WTC11 (cell line): ENCODE measurements around the gene CFAP90. TPM values are rescaled to one million over a fixed set of nuclear protein-coding genes. Genes with fewer than 3 reads are reported as not detected.

Experiments
- ATAC-seq: fragments of 200-7000 bp; cut with Tn5 transposase; 2 replicates; pipeline ENCODE4 v1.10.0; 2021; ENCODE audit warnings: mild to moderate bottlenecking, moderate library complexity
- CTCF ChIA-PET: fragments of 300-600 bp; sonication (Branson Sonifier 250); formaldehyde crosslinking; loops from one replicate; lab custom pipeline; 2021; ENCODE audit warnings: antibody characterized with exemption; lab: Charles Lee
- POLR2A ChIA-PET: fragments of 350-600 bp; sonication (Branson Sonifier 250); formaldehyde crosslinking; loops from one replicate; lab custom pipeline; 2021; ENCODE audit warnings: antibody characterized with exemption; lab: Charles Lee
- DNase-seq: peaks from one replicate; pipeline ENCODE4 v3.0.0; 2021; ENCODE audit warnings: low spot score
- H3K27ac Mint-ChIP-seq: 2 replicates; pipeline ENCODE4 v1.8.0; 2021; ENCODE audit warnings: mixed read lengths
- H3K27me3 Mint-ChIP-seq: 2 replicates; pipeline ENCODE4 v1.8.0; 2021; ENCODE audit warnings: low read depth, mild to moderate bottlenecking, moderate library complexity, mixed read lengths
- H3K36me3 Mint-ChIP-seq: 2 replicates; pipeline ENCODE4 v1.8.0; 2021; ENCODE audit warnings: mixed read lengths
- H3K4me1 Mint-ChIP-seq: 2 replicates; pipeline ENCODE4 v1.8.0; 2022; ENCODE audit warnings: mixed read lengths
- H3K4me3 Mint-ChIP-seq: 2 replicates; pipeline ENCODE4 v1.8.0; 2021; ENCODE audit warnings: mild to moderate bottlenecking, moderate library complexity, mixed read lengths
- H3K9me3 Mint-ChIP-seq: 2 replicates; pipeline ENCODE4 v1.8.0; 2021; ENCODE audit warnings: mixed read lengths
- AR ChIP-seq: fragments of 250-450 bp; sonication (Bioruptor Pico); IDR thresholded peaks from 2 replicates; pipeline ENCODE4 v1.9.0; 2021; ENCODE audit warnings: mild to moderate bottlenecking
- ETV6 ChIP-seq: sonication (generic); formaldehyde crosslinking; IDR thresholded peaks from 2 replicates; pipeline ENCODE4 v1.8.1; 2022; ENCODE audit warnings: mild to moderate bottlenecking, missing genetic modification reagents
- FOXP4 ChIP-seq: sonication (generic); formaldehyde crosslinking; IDR thresholded peaks from 2 replicates; pipeline ENCODE4 v1.8.0; 2022; ENCODE audit warnings: mild to moderate bottlenecking, missing genetic modification reagents
- HMGXB4 ChIP-seq: sonication (generic); formaldehyde crosslinking; IDR thresholded peaks from 2 replicates; pipeline ENCODE4 v1.8.1; 2023; ENCODE audit warnings: mild to moderate bottlenecking, moderate library complexity, missing genetic modification reagents
- IRF1 ChIP-seq: sonication (generic); formaldehyde crosslinking; IDR thresholded peaks from 2 replicates; pipeline ENCODE4 v1.8.0; 2023; ENCODE audit warnings: missing genetic modification reagents
- IRF2 ChIP-seq: sonication (generic); formaldehyde crosslinking; IDR thresholded peaks from 2 replicates; pipeline ENCODE4 v1.8.0; 2022; ENCODE audit warnings: low read depth, missing genetic modification reagents, borderline replicate concordance
- MAX ChIP-seq: sonication (generic); formaldehyde crosslinking; IDR thresholded peaks from 2 replicates; pipeline ENCODE4 v1.8.0; 2022; ENCODE audit warnings: mild to moderate bottlenecking, missing genetic modification reagents
- MYBL2 ChIP-seq: sonication (generic); formaldehyde crosslinking; IDR thresholded peaks from 2 replicates; pipeline ENCODE4 v1.8.1; 2023; ENCODE audit warnings: mild to moderate bottlenecking, moderate library complexity, missing genetic modification reagents
- NR2C2 ChIP-seq: sonication (generic); formaldehyde crosslinking; IDR thresholded peaks from 2 replicates; pipeline ENCODE4 v1.8.0; 2022; ENCODE audit warnings: mild to moderate bottlenecking, missing genetic modification reagents
- PRDM15 ChIP-seq: sonication (generic); formaldehyde crosslinking; IDR thresholded peaks from 2 replicates; pipeline ENCODE4 v1.8.0; 2022; ENCODE audit warnings: missing genetic modification reagents
- RELA ChIP-seq: sonication (generic); formaldehyde crosslinking; IDR thresholded peaks from 2 replicates; pipeline ENCODE4 v1.8.1; 2022; ENCODE audit warnings: missing genetic modification reagents, mild to moderate bottlenecking, borderline replicate concordance
- RORB ChIP-seq: fragments of 250-450 bp; sonication (Bioruptor Pico); IDR thresholded peaks from 2 replicates; pipeline ENCODE4 v1.9.0; 2021; ENCODE audit warnings: mild to moderate bottlenecking
- SP1 ChIP-seq: sonication (generic); formaldehyde crosslinking; conservative IDR thresholded peaks from 2 replicates; pipeline ENCODE4 v1.8.1; 2022; ENCODE audit warnings: missing genetic modification reagents
- USF1 ChIP-seq: sonication (generic); formaldehyde crosslinking; IDR thresholded peaks from 2 replicates; pipeline ENCODE4 v1.8.0; 2022; ENCODE audit warnings: mild to moderate bottlenecking, missing genetic modification reagents
- ZBTB21 ChIP-seq: sonication (generic); formaldehyde crosslinking; IDR thresholded peaks from 2 replicates; pipeline ENCODE4 v1.8.1; 2023; ENCODE audit warnings: mild to moderate bottlenecking, missing genetic modification reagents, borderline replicate concordance
- ZMAT4 ChIP-seq: fragments of 250-450 bp; sonication (Bioruptor Pico); IDR thresholded peaks from 2 replicates; pipeline ENCODE4 v1.9.0; 2021; ENCODE audit warnings: mild to moderate bottlenecking
- ZNF512 ChIP-seq: sonication (generic); formaldehyde crosslinking; IDR thresholded peaks from 2 replicates; pipeline ENCODE4 v1.8.1; 2022; ENCODE audit warnings: missing genetic modification reagents, borderline replicate concordance
- total RNA-seq: library from RNA; stranded (reverse); gene quantifications from 3 replicates; pipeline ENCODE4 v1.2.3, GENCODE V29; 2021

Gene CFAP90
- total RNA-seq, 1 experiment from 2014 or later = 0.33 TPM

GRCh38 chr5:7793895-7794294 lies 57.0 kb downstream of the CFAP90 start (continued):
- TF ChIP-seq FOXP4 (CRISPR knock-in tag) (no peak), ETV6 (no peak), IRF2 (no peak)

GRCh38 chr5:7789567-7789966 lies 61.4 kb downstream of the CFAP90 start:
- Mint-ChIP-seq H3K9me3 (no peaks in the 10 kb centered on the region), H3K27me3 (no peaks in the 10 kb centered on the region), H3K27ac (no peak overlapping the region; the same call in 1 of the 2 replicates), H3K36me3 (peaks cover 66% of the 10 kb centered on the region), H3K4me1 (peaks cover 44% of the 10 kb centered on the region), H3K4me3 (no peak overlapping the region)
- no peak for TF ChIP-seq MYBL2 (CRISPR knock-in tag)
- TF ChIP-seq AR (CRISPR knock-in tag) = no peak
- TF ChIP-seq ZBTB21 (CRISPR knock-in tag) = no peak
- no peak for TF ChIP-seq RORB (CRISPR knock-in tag)
- no peak for TF ChIP-seq USF1
- no peak for TF ChIP-seq SP1 (CRISPR knock-in tag)
- TF ChIP-seq HMGXB4 (CRISPR knock-in tag) = no peak
- TF ChIP-seq IRF1 = no peak
- no peak for TF ChIP-seq ZNF512
- TF ChIP-seq RELA = no peak
- no peak for TF ChIP-seq MAX (CRISPR knock-in tag)
- no peak for TF ChIP-seq PRDM15 (CRISPR knock-in tag)
- no peak for TF ChIP-seq ZMAT4 (CRISPR knock-in tag)
- TF ChIP-seq NR2C2 = no peak
- DNase-seq = no peak
- no peak; the same call in 1 of the 2 replicates for ATAC-seq
- CTCF ChIA-PET = no interaction called here
- POLR2A ChIA-PET = no interaction called here
